GM18909 (cell line): ENCODE results near the gene HS3ST5.

ENCODE experiments used
- ATAC-seq: cut with Tn5 transposase; IDR thresholded peaks from one replicate; pipeline ENCODE4 v1.9.1; 2021; ENCODE audit warnings: mild to moderate bottlenecking; ENCODE audit not compliant: unreplicated experiment, poor library complexity

HS3ST5 gene

GRCh38 chr6:114202389-114202788 is 140.4 kb downstream of the HS3ST5 start:
- no peak for ATAC-seq

GRCh38 chr6:114200891-114201290 is 141.9 kb downstream of the HS3ST5 start:
- ATAC-seq, result no peak

GRCh38 chr6:114195631-114196403 is 147.0 kb downstream of the HS3ST5 start:
- ATAC-seq, result no peak

- ATAC-seq, result no peak
These were observed 147.8 kb downstream of the HS3ST5 start for GRCh38 chr6:114195027-114195365.

GRCh38 chr6:114194362-114195026 is 148.3 kb downstream of the HS3ST5 start:
- ATAC-seq, result no peak

GRCh38 chr6:114187563-114187962 is 155.3 kb downstream of the HS3ST5 start:
- ATAC-seq, result no peak

GRCh38 chr6:114181664-114182063 is 161.2 kb downstream of the HS3ST5 start:
- no peak for ATAC-seq

- ATAC-seq, result no peak
These were observed 163.4 kb downstream of the HS3ST5 start for GRCh38 chr6:114179411-114179810.

- ATAC-seq, result no peak
These were observed 166.1 kb downstream of the HS3ST5 start for GRCh38 chr6:114176726-114177125.

- ATAC-seq, result no peak
These were observed 170.1 kb downstream of the HS3ST5 start for GRCh38 chr6:114172576-114173260.

- no peak for ATAC-seq
These were observed 171.3 kb downstream of the HS3ST5 start for GRCh38 chr6:114171473-114171872.

- ATAC-seq, result no peak
These were observed 171.8 kb downstream of the HS3ST5 start for GRCh38 chr6:114170958-114171387.

GRCh38 chr6:114170372-114170771 is 172.5 kb downstream of the HS3ST5 start:
- ATAC-seq, result no peak

- ATAC-seq, result no peak
These were observed 173.1 kb downstream of the HS3ST5 start for GRCh38 chr6:114169763-114170162.

- no peak for ATAC-seq
These were observed 174.9 kb downstream of the HS3ST5 start for GRCh38 chr6:114167583-114168576.

GRCh38 chr6:114164207-114164606 is 178.6 kb downstream of the HS3ST5 start:
- no peak for ATAC-seq

GRCh38 chr6:114162691-114163347 is 180.0 kb downstream of the HS3ST5 start:
- ATAC-seq, result no peak

- ATAC-seq, result no peak
These were observed 181.9 kb downstream of the HS3ST5 start for GRCh38 chr6:114160881-114161280.

GRCh38 chr6:114159727-114160126 is 183.1 kb downstream of the HS3ST5 start:
- no peak for ATAC-seq
